ENCODE measurements around the gene KLHDC4. TPM values are rescaled to one million over a fixed set of nuclear protein-coding genes. Genes with fewer than 3 reads are reported as not detected.

KLHDC4 gene
- total RNA-seq, 1 donor from 2014 or later = 85.6 TPM

DNA sequence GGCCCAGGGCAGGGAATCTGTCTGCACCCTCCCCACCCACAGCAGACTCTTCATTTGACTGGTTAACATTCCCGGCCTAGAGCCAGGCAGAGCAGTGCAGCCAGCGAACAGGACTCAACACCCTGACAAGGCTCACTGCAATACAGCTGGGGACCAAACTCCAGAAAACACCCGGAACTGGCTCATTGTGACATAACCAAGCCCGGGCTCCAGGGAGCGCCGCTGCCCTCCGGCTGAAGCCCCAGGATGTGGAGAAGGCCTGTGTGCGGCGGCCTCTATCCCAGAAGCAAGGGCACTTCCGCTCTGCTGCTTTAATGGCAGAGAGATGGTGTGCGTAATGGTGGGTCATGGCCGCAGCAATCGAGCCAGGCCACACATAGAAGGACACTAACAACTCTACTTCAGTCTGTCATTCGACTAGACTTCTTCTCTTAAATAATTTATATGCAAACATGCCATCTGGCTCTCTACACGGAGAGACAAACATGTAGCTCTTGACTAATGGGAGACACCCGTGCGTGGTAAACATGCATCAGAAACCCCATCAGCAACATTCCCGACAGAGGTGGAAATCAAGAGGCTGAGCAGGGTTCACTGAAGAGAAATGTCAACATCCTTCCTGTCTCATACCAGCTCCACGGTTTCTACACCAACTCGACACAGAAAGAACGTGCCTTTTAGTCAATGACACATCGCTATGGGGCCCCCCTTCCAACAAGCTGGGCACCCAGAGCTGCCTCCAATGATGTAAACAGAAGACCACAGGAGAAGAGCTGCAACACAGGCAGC, 18.0 kb downstream of the KLHDC4 start:
- no peak overlapping the region for H3K4me3 Mint-ChIP-seq
- H3K36me3 Mint-ChIP-seq (ENCODE audit: low read depth) = peaks cover 36% of the 10 kb centered on the region
- no peak overlapping the region for H3K27ac Mint-ChIP-seq
- no peaks in the 10 kb centered on the region for H3K4me1 Mint-ChIP-seq (ENCODE audit: low read depth)
- H3K27me3 Mint-ChIP-seq (ENCODE audit: insufficient read depth) = no peaks in the 10 kb centered on the region
- intact Hi-C loops (cut with micrococcal nuclease) = no loop called here
- H3K9me3 Mint-ChIP-seq = no peaks in the 10 kb centered on the region
- DNase-seq (ENCODE audit: low spot score) = no peak

DNA sequence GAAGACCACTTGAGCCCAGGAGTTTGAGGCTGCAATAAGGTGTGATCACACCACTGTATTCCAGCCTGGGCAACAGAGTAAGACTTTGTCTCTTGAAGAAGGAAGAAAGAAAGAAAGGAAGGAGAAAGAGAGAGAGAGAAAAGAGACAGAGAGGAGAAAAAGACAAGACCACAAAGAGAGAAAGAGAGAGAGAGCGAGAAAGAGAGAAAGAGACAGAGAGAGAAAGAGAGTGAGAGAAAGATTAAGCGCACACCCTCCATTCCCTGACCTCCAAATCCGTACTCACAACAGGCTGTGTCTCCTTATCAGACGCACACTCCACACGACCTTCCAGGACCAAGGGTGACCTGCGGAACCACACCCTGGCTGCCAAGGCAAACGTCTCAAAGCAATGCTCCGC, 19.6 kb downstream of the KLHDC4 start:
- Mint-ChIP-seq H3K27me3 (ENCODE audit: insufficient read depth) (no peaks in the 10 kb centered on the region), H3K9me3 (no peaks in the 10 kb centered on the region), H3K36me3 (ENCODE audit: low read depth) (peaks cover 39% of the 10 kb centered on the region), H3K4me1 (ENCODE audit: low read depth) (peaks cover 3% of the 10 kb centered on the region), H3K27ac (no peak overlapping the region), H3K4me3 (no peak overlapping the region)
- no peak for DNase-seq (ENCODE audit: low spot score)
- intact Hi-C loops (cut with micrococcal nuclease) = no loop called here

DNA sequence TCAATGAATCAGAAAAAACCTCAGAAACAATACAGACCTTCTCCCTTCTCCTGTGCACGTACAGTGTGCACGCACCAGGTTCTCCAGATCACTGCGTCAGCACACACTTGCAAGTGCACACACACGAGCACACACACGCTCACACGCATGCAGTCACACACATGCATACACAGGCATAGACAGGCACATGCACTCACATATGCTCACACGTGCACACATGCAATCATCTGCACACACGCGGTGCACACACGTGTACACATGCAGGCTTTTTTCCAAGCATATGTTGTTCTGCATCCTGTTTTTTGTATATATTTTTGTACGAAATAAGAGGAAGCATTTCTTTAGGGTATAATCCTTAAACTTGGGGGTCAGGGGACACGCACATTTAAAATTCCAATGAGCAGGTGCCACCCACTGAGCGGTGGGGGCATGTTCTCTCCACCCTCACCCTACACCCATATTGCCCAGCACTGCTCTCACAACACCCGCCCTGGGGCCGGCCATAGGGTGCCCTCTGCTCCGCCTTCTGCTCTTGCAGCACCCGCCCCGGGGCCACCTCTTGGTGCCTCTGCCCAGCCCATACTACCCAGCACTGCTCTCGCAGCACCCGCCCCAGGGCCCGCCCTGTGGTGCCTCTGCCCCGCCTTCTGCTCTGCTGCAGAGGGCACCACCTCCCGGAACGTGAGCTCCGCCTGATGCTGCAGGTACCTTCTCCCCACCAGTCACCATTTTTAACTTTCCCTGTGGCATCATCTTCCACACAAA, 20.9 kb downstream of the KLHDC4 start:
- intact Hi-C loops (cut with micrococcal nuclease) = no loop called here
- Mint-ChIP-seq H3K27me3 (ENCODE audit: insufficient read depth) (no peaks in the 10 kb centered on the region), H3K4me3 (no peak overlapping the region), H3K9me3 (no peaks in the 10 kb centered on the region), H3K27ac (no peak overlapping the region), H3K4me1 (ENCODE audit: low read depth) (peaks cover 3% of the 10 kb centered on the region), H3K36me3 (ENCODE audit: low read depth) (peaks cover 30% of the 10 kb centered on the region)
- DNase-seq (ENCODE audit: low spot score) = no peak

DNA sequence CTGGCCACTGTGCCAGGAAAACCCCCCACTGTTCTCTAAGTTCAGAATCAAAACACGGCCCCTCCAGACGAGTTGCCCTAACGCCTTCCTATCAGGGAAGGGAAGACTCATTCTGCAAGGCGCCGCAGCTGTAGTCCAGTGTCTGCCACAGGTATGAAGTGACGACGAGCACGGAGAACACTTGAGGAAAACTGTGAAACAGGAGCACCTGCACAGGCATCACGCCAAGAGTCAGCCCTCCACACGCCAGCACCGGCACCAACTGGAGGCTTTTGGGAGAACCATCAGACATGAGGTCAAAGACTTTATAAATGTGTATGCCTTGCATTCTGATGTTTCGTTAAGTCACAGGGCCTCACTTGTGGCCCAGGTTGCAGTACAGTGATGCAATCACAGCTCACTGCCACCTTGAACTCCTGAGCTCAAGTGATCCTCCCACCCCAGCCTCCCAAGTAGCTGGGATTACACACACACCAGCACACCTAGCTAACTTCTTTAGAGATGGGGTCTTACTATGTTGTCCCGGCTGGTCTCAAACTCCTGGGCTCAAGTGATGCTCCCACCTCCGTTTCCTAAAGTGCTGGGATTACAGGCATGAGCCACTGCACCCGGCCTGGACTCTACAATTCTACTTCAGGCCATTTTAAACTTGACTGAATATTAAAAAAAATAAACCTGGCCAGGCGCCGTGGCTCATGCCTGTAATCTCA, 22.9 kb downstream of the KLHDC4 start:
- H3K36me3 Mint-ChIP-seq (ENCODE audit: low read depth) = peaks cover 26% of the 10 kb centered on the region
- no peak for DNase-seq (ENCODE audit: low spot score)
- no peaks in the 10 kb centered on the region for H3K9me3 Mint-ChIP-seq
- no peaks in the 10 kb centered on the region for H3K27me3 Mint-ChIP-seq (ENCODE audit: insufficient read depth)
- peaks cover 3% of the 10 kb centered on the region for H3K4me1 Mint-ChIP-seq (ENCODE audit: low read depth)
- H3K27ac Mint-ChIP-seq = no peak overlapping the region
- intact Hi-C loops (cut with micrococcal nuclease) = no loop called here
- H3K4me3 Mint-ChIP-seq = no peak overlapping the region

DNA sequence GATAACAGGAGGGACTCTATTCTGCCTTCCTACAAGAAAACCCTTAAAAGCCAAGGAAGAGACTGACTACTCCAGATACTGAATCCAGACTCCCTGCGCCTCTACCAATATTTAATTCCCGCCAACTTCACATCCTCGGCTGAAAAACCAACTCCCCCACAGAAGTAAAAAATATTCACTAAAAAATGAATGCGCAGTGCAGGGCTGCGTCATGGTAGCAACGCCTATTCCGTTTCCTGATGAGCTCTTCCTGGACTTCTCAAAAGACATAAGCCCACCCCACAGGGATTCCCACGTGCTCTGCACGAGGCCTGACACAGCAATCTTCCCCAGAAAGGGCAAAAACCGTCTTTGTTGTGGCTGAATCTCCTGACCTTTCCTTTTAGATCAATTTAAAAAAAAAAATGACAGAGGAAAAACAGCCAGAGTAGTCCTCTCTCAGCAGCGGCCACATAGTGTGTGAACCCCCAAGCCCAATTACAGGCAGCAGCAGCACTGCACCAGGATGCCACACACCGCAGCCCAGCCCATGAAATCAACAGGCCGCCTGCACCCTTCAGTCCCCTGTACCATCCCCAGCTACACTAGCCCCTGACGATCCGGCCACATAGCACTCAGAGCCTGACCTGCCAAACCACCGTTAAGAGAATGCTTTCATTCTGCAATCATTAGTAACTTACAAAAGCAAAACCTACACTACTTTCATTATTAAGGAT, 23.9 kb downstream of the KLHDC4 start:
- H3K27me3 Mint-ChIP-seq (ENCODE audit: insufficient read depth) = no peaks in the 10 kb centered on the region
- H3K9me3 Mint-ChIP-seq = no peaks in the 10 kb centered on the region
- H3K4me3 Mint-ChIP-seq = no peak overlapping the region
- no peak overlapping the region for H3K27ac Mint-ChIP-seq
- H3K36me3 Mint-ChIP-seq (ENCODE audit: low read depth) = peaks cover 25% of the 10 kb centered on the region
- peaks cover 3% of the 10 kb centered on the region for H3K4me1 Mint-ChIP-seq (ENCODE audit: low read depth)
- no peak for DNase-seq (ENCODE audit: low spot score)
- intact Hi-C loops (cut with micrococcal nuclease) = no loop called here

DNA sequence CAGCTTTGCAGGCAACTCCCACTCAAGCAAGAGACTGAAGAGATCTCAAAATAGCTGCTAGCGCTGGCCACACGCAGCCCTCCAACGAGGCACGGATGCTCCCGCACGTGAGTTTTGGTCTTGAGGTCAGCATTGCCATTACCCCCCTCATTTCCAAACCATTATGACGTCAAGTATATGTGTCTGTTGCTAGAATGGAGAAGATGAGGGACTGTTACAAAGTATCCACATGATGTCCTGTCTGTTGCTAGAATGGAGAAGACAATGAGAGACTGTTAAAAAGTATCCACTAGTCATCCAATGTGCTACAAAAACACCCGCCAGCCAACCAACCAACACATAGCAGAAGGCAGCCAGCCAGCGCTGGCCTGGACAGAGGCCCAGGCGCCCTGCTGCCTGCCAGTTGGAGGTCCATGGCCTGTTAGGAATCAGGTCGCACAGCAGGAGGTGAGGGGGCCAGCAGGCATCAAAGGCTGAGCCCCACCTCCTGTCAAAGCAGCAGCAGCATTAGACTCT, 24.8 kb downstream of the KLHDC4 start:
- DNase-seq (ENCODE audit: low spot score) = no peak
- Mint-ChIP-seq H3K36me3 (ENCODE audit: low read depth) (peaks cover 21% of the 10 kb centered on the region), H3K4me3 (no peak overlapping the region), H3K27ac (peak overlapping the region; percentile 1), H3K9me3 (no peaks in the 10 kb centered on the region), H3K4me1 (ENCODE audit: low read depth) (peaks cover 3% of the 10 kb centered on the region), H3K27me3 (ENCODE audit: insufficient read depth) (no peaks in the 10 kb centered on the region)
- intact Hi-C loops (cut with micrococcal nuclease) = no loop called here

DNA sequence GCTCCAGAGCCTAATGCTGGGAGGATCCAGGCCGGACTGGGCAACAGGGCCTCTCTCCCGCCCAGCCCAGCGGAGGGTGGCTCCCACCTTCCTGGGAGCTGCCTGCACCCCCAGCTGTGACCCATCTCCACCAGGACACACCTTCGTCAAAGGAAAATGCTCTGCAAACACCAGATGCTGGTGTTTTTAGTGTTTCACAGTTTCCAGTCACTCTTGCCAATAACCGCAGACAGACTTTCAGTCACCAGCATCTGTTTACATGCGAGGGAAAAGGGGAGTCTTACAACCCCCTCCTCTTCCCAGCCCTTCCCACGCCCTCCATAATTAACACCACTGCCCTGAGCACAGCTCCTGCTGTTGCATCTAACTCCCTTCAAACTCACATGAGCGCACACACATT, 25.3 kb downstream of the KLHDC4 start:
- no peak for DNase-seq (ENCODE audit: low spot score)

DNA sequence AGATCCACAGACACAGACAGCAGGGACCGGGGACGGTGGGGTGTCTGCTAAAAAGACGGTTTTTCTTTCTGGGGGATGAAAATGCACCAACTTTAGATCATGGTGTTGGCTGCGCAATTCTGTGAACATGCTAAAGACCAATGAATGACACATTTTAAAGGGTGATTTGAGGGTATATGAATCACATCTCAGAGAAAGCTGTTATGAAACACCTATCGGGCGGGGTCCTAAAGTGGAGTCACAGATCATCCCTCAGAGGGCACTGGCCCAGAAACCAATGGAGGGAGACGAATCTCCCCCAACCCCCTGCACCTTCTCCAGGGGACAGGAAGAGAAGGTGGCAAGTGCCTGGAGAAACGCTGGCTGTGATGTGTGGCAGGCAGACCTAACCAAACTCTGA, 26.0 kb downstream of the KLHDC4 start:
- Mint-ChIP-seq H3K27me3 (ENCODE audit: insufficient read depth) (no peaks in the 10 kb centered on the region), H3K36me3 (ENCODE audit: low read depth) (peaks cover 16% of the 10 kb centered on the region), H3K27ac (no peak overlapping the region), H3K9me3 (no peaks in the 10 kb centered on the region), H3K4me3 (no peak overlapping the region), H3K4me1 (ENCODE audit: low read depth) (peaks cover 3% of the 10 kb centered on the region)
- no peak for DNase-seq (ENCODE audit: low spot score)
- intact Hi-C loops (cut with micrococcal nuclease) = no loop called here

More for the DNA sequence above, 25.3 kb downstream of the KLHDC4 start:
- H3K36me3 Mint-ChIP-seq (ENCODE audit: low read depth) = peaks cover 19% of the 10 kb centered on the region
- peak overlapping the region; percentile 1 for H3K27ac Mint-ChIP-seq
- H3K9me3 Mint-ChIP-seq = no peaks in the 10 kb centered on the region
- no peaks in the 10 kb centered on the region for H3K27me3 Mint-ChIP-seq (ENCODE audit: insufficient read depth)
- H3K4me3 Mint-ChIP-seq = no peak overlapping the region
- H3K4me1 Mint-ChIP-seq (ENCODE audit: low read depth) = peaks cover 3% of the 10 kb centered on the region
- intact Hi-C loops (cut with micrococcal nuclease) = no loop called here

DNA sequence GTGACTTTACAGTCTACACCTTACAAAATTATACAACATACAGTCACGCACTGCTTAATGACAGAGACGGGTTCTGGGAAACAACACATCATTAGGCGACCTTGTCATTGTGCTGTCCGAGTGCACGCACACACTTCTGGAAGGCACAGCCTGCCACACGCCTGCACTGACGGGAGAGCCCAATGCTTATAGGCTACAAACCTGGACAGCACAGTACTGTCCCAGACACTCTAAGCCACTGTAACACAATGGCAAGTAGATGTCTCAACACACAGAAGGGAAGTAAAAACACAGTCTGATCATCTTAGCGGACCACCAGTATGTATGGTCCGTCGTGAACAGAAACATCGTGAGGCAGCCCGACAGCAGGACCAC, 29.8 kb downstream of the KLHDC4 start:
- intact Hi-C loops (cut with micrococcal nuclease) = no loop called here
- Mint-ChIP-seq H3K27me3 (ENCODE audit: insufficient read depth) (no peaks in the 10 kb centered on the region), H3K36me3 (ENCODE audit: low read depth) (peaks cover 6% of the 10 kb centered on the region), H3K4me1 (ENCODE audit: low read depth) (peaks cover 11% of the 10 kb centered on the region), H3K9me3 (no peaks in the 10 kb centered on the region), H3K27ac (no peak overlapping the region), H3K4me3 (no peak overlapping the region)
- no peak for DNase-seq (ENCODE audit: low spot score)

DNA sequence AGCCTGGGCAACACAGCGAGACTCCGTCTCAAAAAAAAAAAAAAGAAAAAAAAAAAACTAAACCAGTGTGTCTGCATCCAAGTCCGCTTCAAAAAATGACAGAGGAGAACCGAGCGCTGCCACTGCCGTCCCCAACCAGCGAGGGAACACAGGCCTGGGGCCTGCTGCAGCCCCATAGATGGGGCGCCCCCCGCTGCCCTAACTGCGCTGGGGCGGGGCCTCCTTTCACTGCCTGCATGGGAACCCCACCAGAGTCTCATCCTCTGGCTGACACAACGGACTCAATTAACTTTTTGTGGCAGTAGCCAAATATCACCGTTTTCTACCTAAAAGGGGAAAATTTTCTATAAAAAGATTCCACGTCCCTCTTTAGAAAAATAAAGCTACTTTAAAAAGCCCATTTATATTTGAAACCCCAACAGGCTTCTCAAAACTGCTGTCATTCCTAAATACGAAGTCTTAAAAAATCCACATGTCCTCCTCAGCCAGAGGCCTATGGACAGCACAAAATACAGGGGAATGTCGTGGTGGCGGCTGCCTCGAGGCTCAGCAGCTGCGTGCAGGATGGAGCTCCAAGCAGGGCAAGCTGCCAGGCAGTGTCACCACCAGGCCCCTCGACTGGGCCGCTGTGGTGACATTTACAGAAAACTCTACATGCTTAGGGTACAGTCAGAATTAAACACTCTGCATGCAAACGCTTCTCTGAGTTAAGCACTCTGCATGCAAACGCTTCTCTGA, 30.3 kb downstream of the KLHDC4 start:
- Mint-ChIP-seq H3K9me3 (no peaks in the 10 kb centered on the region), H3K4me3 (no peak overlapping the region), H3K27me3 (ENCODE audit: insufficient read depth) (no peaks in the 10 kb centered on the region), H3K36me3 (ENCODE audit: low read depth) (peaks cover 8% of the 10 kb centered on the region), H3K4me1 (ENCODE audit: low read depth) (peaks cover 11% of the 10 kb centered on the region), H3K27ac (no peak overlapping the region)
- DNase-seq (ENCODE audit: low spot score) = no peak
- intact Hi-C loops (cut with micrococcal nuclease) = no loop called here

DNA sequence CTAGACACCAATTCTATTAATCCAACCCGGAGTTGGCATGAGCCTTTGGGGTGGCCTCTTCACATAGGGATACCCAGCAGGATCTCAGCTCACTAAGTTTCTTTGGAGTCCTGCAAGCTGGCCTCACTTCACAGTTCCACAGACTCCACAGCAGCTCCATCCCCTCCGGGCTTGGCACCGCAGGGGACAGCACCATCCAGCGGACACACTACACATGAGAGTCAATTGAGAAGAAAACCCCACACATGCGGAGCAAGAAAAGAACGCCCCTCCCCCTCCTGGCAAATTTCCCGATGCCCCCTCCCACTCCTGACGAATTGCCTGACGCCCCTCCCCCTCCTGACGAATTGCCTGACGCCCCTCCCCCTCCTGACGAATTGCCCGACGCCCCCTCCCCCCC, 31.1 kb downstream of the KLHDC4 start:
- no peaks in the 10 kb centered on the region for H3K27me3 Mint-ChIP-seq (ENCODE audit: insufficient read depth)
- DNase-seq (ENCODE audit: low spot score) = no peak
- H3K36me3 Mint-ChIP-seq (ENCODE audit: low read depth) = peaks cover 4% of the 10 kb centered on the region
- intact Hi-C loops (cut with micrococcal nuclease) = no loop called here
- peaks cover 11% of the 10 kb centered on the region for H3K4me1 Mint-ChIP-seq (ENCODE audit: low read depth)
- no peak overlapping the region for H3K27ac Mint-ChIP-seq
- no peak overlapping the region for H3K4me3 Mint-ChIP-seq
- no peaks in the 10 kb centered on the region for H3K9me3 Mint-ChIP-seq

DNA sequence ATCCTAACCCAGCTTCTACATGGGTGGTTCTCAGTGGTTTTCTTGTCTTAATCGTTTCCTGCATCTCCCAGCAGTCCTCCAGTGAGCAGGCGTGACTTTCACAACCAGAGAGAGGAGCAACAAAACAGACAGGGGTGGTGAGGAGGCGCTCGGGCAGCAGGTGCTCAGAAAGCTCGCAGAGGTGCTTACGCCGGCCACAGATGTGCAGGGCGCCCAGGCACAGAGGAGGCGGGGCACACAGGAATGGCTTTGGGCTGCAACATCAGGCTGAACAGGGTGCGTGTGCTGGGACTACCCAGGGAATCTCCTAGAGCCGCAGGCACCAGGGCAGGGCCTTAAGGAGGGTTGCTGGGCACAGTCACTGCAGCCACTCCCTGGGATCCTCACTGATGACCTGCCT, 32.6 kb downstream of the KLHDC4 start:
- Mint-ChIP-seq H3K27ac (no peak overlapping the region), H3K4me1 (ENCODE audit: low read depth) (peaks cover 11% of the 10 kb centered on the region), H3K4me3 (no peak overlapping the region), H3K36me3 (ENCODE audit: low read depth) (peaks cover 9% of the 10 kb centered on the region), H3K27me3 (ENCODE audit: insufficient read depth) (no peaks in the 10 kb centered on the region), H3K9me3 (no peaks in the 10 kb centered on the region)
- DNase-seq (ENCODE audit: low spot score) = no peak
- intact Hi-C loops (cut with micrococcal nuclease) = no loop called here

Measured in activated T-helper 1 cell treated with anti-CD3 and anti-CD28 coated beads, Interleukin-12 subunit alpha, Interleukin-12 subunit beta, Interleukin-2, Interleukin-4 antibody, amounts not matched to agents 30 ng/mL and 10 ng/mL and 1 ng/mL, durations not matched to agents 14 hours and 24 hours and 36 hours (primary cell).